ENCODE results near the gene ELL. TPM values are rescaled to one million over a fixed set of nuclear protein-coding genes. Genes with fewer than 3 reads are reported as not detected.

ELL gene
- total RNA-seq, 1 experiment from 2014 or later, result 17.3 TPM

DNA sequence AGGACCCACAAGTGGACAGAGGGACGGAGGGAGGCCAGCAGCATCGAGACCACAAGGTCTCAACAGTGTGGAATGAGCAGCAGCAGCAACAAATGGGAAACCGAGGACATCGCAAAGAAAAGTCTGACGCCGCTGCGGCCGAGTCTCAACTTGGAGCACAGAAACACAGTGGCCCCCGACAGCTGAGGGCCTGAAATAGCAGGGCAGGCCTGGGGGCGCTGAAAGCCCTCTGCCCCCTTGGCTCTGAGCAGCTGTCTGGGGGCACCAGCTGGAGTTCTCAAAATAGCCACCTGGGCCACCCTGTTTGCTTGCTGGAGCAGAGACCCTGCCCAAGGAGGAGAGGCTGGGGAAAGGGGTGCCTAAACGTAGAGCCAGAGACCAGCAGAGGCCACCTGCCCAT is 78.0 kb downstream of the ELL start (continued):
- TF ChIP-seq PRDM15 (CRISPR knock-in tag; IDR thresholded peaks at IDR 0.05) (no peak), ZNF121 (CRISPR knock-in tag; IDR thresholded peaks at IDR 0.05) (no peak), MLX (CRISPR knock-in tag; IDR thresholded peaks at IDR 0.05) (no peak), GRHL2 (CRISPR knock-in tag; IDR thresholded peaks at IDR 0.05; ENCODE audit: insufficient replicate concordance, severe bottlenecking) (no peak), GABPB1 (CRISPR knock-in tag; IDR thresholded peaks at IDR 0.05) (no peak), MXD4 (CRISPR knock-in tag; IDR thresholded peaks at IDR 0.05; ENCODE audit: borderline replicate concordance) (no peak), ZMAT4 (CRISPR knock-in tag; IDR thresholded peaks at IDR 0.05) (no peak), CREM (CRISPR knock-in tag; IDR thresholded peaks at IDR 0.05) (no peak), FOXP1 (CRISPR knock-in tag; IDR thresholded peaks at IDR 0.05; ENCODE audit: borderline replicate concordance) (no peak)

GRCh38 chr19:18443406-18443805 is 78.5 kb downstream of the ELL start:
- DNase-seq (ENCODE audit: low spot score) (no peak), ATAC-seq (no peak)
- Mint-ChIP-seq H3K36me3 (peaks cover 9% of the 10 kb centered on the region), H3K4me3 (no peak overlapping the region), H3K27me3 (ENCODE audit: low read depth) (no peaks in the 10 kb centered on the region), H3K27ac (no peak overlapping the region), H3K9me3 (peaks cover 5% of the 10 kb centered on the region), H3K4me1 (peaks cover 17% of the 10 kb centered on the region)
- ChIA-PET CTCF (interaction anchor here (1.0 to 1.3 kb wide), 3 partner anchors 18 to 77 kb away, joined by 3 to 5 read pairs (median 3); no protein-coding TSS in a partner anchor), POLR2A (no interaction called here)
- TF ChIP-seq STAT6 (CRISPR knock-in tag; conservative IDR thresholded peaks at IDR 0.05; ENCODE audit: low read depth) (no peak), SMAD3 (CRISPR knock-in tag; IDR thresholded peaks at IDR 0.05; ENCODE audit: borderline replicate concordance) (no peak), SP1 (CRISPR knock-in tag; conservative IDR thresholded peaks at IDR 0.05) (no peak), MXD4 (CRISPR knock-in tag; IDR thresholded peaks at IDR 0.05; ENCODE audit: borderline replicate concordance) (no peak), ETV6 (CRISPR knock-in tag; IDR thresholded peaks at IDR 0.05) (no peak), NR1H2 (CRISPR knock-in tag; IDR thresholded peaks at IDR 0.05) (no peak), KAT7 (CRISPR knock-in tag; IDR thresholded peaks at IDR 0.05; ENCODE audit: borderline replicate concordance) (no peak), TEAD1 (CRISPR knock-in tag; IDR thresholded peaks at IDR 0.05) (no peak), ZNF671 (CRISPR knock-in tag; IDR thresholded peaks at IDR 0.05) (no peak), ZBTB21 (CRISPR knock-in tag; IDR thresholded peaks at IDR 0.05; ENCODE audit: borderline replicate concordance) (no peak), MYBL2 (CRISPR knock-in tag; IDR thresholded peaks at IDR 0.05) (no peak), ATF3 (CRISPR knock-in tag; conservative IDR thresholded peaks at IDR 0.05) (no peak)
- TF ChIP-seq, protein P1, sequence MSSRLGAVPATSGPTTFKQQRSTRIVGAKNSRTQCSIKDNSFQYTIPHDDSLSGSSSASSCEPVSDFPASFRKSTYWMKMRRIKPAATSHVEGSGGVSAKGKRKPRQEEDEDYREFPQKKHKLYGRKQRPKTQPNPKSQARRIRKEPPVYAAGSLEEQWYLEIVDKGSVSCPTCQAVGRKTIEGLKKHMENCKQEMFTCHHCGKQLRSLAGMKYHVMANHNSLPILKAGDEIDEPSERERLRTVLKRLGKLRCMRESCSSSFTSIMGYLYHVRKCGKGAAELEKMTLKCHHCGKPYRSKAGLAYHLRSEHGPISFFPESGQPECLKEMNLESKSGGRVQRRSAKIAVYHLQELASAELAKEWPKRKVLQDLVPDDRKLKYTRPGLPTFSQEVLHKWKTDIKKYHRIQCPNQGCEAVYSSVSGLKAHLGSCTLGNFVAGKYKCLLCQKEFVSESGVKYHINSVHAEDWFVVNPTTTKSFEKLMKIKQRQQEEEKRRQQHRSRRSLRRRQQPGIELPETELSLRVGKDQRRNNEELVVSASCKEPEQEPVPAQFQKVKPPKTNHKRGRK (CRISPR knock-in tag; IDR thresholded peaks at IDR 0.05; ENCODE audit: borderline replicate concordance), result no peak
- TF ChIP-seq, protein P2, sequence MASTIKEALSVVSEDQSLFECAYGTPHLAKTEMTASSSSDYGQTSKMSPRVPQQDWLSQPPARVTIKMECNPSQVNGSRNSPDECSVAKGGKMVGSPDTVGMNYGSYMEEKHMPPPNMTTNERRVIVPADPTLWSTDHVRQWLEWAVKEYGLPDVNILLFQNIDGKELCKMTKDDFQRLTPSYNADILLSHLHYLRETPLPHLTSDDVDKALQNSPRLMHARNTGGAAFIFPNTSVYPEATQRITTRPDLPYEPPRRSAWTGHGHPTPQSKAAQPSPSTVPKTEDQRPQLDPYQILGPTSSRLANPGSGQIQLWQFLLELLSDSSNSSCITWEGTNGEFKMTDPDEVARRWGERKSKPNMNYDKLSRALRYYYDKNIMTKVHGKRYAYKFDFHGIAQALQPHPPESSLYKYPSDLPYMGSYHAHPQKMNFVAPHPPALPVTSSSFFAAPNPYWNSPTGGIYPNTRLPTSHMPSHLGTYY (CRISPR knock-in tag; IDR thresholded peaks at IDR 0.05), result no peak
- TF ChIP-seq, protein P3, sequence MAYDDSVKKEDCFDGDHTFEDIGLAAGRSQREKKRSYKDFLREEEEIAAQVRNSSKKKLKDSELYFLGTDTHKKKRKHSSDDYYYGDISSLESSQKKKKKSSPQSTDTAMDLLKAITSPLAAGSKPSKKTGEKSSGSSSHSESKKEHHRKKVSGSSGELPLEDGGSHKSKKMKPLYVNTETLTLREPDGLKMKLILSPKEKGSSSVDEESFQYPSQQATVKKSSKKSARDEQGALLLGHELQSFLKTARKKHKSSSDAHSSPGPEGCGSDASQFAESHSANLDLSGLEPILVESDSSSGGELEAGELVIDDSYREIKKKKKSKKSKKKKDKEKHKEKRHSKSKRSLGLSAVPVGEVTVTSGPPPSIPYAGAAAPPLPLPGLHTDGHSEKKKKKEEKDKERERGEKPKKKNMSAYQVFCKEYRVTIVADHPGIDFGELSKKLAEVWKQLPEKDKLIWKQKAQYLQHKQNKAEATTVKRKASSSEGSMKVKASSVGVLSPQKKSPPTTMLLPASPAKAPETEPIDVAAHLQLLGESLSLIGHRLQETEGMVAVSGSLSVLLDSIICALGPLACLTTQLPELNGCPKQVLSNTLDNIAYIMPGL (CRISPR knock-in tag; IDR thresholded peaks at IDR 0.05), result no peak
